ENCODE measurements around the gene GIMAP6.
"Not testable (repeated sequence)": the region's sequence is repeated elsewhere in the genome, so short reads cannot be mapped to it uniquely, and the experiment has no call there.

Gene GIMAP6

DNA sequence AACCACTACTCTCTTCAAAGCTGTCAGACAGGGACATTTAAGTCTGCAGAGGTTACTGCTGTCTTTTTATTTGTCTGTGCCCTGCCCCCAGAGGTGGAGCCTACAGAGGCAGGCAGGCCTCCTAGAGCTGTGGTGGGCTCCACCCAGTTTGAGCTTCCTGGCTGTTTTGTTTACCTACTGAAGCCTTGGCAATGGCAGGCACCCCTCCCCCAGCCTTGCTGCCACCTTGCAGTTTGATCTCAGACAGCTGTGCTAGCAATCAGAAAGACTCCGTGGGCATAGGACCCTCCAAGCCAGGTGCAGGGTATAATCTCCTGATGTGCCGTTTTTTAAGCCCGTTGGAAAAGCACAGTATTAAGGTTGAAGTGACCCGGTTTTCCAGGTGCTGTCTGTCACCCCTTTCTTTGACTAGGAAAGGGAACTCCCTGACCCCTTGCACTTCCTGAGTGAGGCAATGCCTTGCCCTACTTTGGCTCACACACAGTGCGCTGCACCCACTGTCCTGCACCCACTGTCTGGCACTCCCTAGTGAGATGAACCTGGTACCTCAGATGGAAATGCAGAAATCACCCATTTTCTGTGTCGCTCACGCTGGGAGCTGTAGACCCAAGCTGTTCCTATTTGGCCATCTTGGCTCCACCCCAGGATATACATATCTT is 52.1 kb downstream of the GIMAP6 start:
- not testable (repeated sequence) for H4K5ac ChIP-seq (ENCODE audit: low read length); H4K8ac ChIP-seq (ENCODE audit: low read depth, low read length); H3K36me3 ChIP-seq (ENCODE audit: control insufficient read depth, insufficient read depth, low read length); H3K56ac ChIP-seq (ENCODE audit: low read length); H2BK5ac ChIP-seq (ENCODE audit: low read length); H3K79me2 ChIP-seq (ENCODE audit: control insufficient read depth, insufficient read depth, low read length); H2BK15ac ChIP-seq (replicated peaks; ENCODE audit: low read depth); H3K23ac ChIP-seq (ENCODE audit: low read length); H3K27me3 ChIP-seq (ENCODE audit: insufficient read depth, low read length, poor library complexity); H3K4ac ChIP-seq (ENCODE audit: low read depth, low read length); H3K79me1 ChIP-seq (ENCODE audit: low read length); H3K9ac ChIP-seq (ENCODE audit: low read length); H3K4me2 ChIP-seq (ENCODE audit: low read length); H2BK120ac ChIP-seq (ENCODE audit: low read depth, low read length); H3K4me3 ChIP-seq (ENCODE audit: low read length); H3K27ac ChIP-seq (ENCODE audit: low read depth, low read length); DNase-seq; H2AK5ac ChIP-seq (ENCODE audit: low read length); H3K18ac ChIP-seq (ENCODE audit: low read length); H3K4me1 ChIP-seq (ENCODE audit: control insufficient read depth, low read depth, low read length)
- no CpG with 5 or more reads among the region's 7 CpGs for WGBS (ENCODE audit: extremely low coverage, insufficient coverage, low lambda C conversion rate)
